ENCODE results near the gene NTF3.

NTF3 gene

DNA sequence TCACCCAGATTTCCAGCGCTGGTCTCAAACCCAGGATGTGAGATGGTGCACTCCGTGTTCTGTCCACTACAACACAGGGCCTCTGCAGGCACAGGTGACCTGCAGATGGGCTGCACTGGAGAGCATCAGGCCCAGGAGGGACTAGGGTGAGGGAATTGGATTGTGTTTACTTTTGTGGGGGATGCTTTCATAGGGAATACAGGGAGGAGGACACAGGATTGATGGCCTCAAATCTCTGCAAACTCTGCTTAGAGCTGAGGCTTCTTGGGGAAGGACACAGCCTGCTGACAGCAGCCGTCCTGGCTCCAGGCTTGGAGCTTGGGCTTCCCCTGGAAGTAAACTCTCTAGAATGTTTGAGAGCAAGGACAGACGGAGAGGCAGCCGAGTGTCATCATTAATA is 57.1 kb downstream of the NTF3 start:
- Histone ChIP-seq H3K27me3 (ENCODE audit: control insufficient read depth, insufficient read depth, low read length) (no peaks in the 10 kb centered on the region), H3K9ac (ENCODE audit: low read depth, low read length) (no peak overlapping the region), H3K4me3 (ENCODE audit: low read depth, low read length) (no peak overlapping the region), H3K36me3 (ENCODE audit: control insufficient read depth, insufficient read depth, low read length) (no peaks in the 10 kb centered on the region), H3K27ac (ENCODE audit: low read depth, low read length) (no peak overlapping the region), H3K4me1 (ENCODE audit: control insufficient read depth, insufficient read depth, low read length) (no peaks in the 10 kb centered on the region), H3K9me3 (ENCODE audit: control insufficient read depth, insufficient read depth, low read length) (no peaks in the 10 kb centered on the region)

GRCh38 chr12:5489760-5490406 is 58.0 kb downstream of the NTF3 start:
- Histone ChIP-seq H3K9me3 (ENCODE audit: control insufficient read depth, insufficient read depth, low read length) (no peaks in the 10 kb centered on the region), H3K27me3 (ENCODE audit: control insufficient read depth, insufficient read depth, low read length) (no peaks in the 10 kb centered on the region), H3K4me3 (ENCODE audit: low read depth, low read length) (no peak overlapping the region), H3K9ac (ENCODE audit: low read depth, low read length) (no peak overlapping the region), H3K36me3 (ENCODE audit: control insufficient read depth, insufficient read depth, low read length) (no peaks in the 10 kb centered on the region), H3K4me1 (ENCODE audit: control insufficient read depth, insufficient read depth, low read length) (no peaks in the 10 kb centered on the region), H3K27ac (ENCODE audit: low read depth, low read length) (no peak overlapping the region)

- Histone ChIP-seq H3K9me3 (ENCODE audit: control insufficient read depth, insufficient read depth, low read length) (no peaks in the 10 kb centered on the region), H3K4me1 (ENCODE audit: control insufficient read depth, insufficient read depth, low read length) (no peaks in the 10 kb centered on the region), H3K9ac (ENCODE audit: low read depth, low read length) (no peak overlapping the region), H3K27me3 (ENCODE audit: control insufficient read depth, insufficient read depth, low read length) (no peaks in the 10 kb centered on the region), H3K4me3 (ENCODE audit: low read depth, low read length) (no peak overlapping the region), H3K27ac (ENCODE audit: low read depth, low read length) (no peak overlapping the region), H3K36me3 (ENCODE audit: control insufficient read depth, insufficient read depth, low read length) (no peaks in the 10 kb centered on the region)
Observed at GRCh38 chr12:5492562-5492961, 60.7 kb downstream of the NTF3 start.

DNA sequence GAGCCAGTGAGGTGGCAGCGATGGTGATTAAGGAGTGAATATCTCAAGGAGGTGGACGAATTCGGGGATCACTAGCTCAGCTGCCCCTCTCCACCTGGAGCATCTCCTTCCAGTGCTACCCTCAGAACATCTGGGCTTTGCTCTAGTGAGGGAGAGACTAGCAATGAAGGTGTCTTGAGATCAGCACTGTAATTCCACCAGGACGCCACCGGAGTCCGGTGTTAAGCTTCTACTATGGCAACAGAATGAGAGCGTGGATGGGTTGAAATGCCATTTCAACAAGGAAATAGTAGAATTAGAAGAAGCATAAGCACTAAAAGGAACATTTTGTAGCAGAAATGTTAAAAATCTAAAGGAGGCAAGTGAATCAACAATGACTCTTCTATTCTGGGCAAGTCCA is 61.1 kb downstream of the NTF3 start:
- Histone ChIP-seq H3K4me1 (ENCODE audit: control insufficient read depth, insufficient read depth, low read length) (no peaks in the 10 kb centered on the region), H3K4me3 (ENCODE audit: low read depth, low read length) (no peak overlapping the region), H3K27ac (ENCODE audit: low read depth, low read length) (no peak overlapping the region), H3K9me3 (ENCODE audit: control insufficient read depth, insufficient read depth, low read length) (no peaks in the 10 kb centered on the region), H3K27me3 (ENCODE audit: control insufficient read depth, insufficient read depth, low read length) (no peaks in the 10 kb centered on the region), H3K36me3 (ENCODE audit: control insufficient read depth, insufficient read depth, low read length) (no peaks in the 10 kb centered on the region), H3K9ac (ENCODE audit: low read depth, low read length) (no peak overlapping the region)

DNA sequence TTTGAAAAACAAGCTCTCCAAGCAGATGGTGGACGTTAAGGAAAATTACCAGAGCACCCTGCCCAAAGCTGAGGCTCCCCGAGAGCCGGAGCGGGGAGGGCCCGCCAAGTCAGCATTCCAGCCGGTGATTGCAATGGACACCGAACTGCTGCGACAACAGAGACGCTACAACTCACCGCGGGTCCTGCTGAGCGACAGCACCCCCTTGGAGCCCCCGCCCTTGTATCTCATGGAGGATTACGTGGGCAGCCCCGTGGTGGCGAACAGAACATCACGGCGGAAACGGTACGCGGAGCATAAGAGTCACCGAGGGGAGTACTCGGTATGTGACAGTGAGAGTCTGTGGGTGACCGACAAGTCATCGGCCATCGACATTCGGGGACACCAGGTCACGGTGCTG is 62.4 kb downstream of the NTF3 start:
- Histone ChIP-seq H3K4me3 (ENCODE audit: low read depth, low read length) (no peak overlapping the region), H3K27me3 (ENCODE audit: control insufficient read depth, insufficient read depth, low read length) (no peaks in the 10 kb centered on the region), H3K27ac (ENCODE audit: low read depth, low read length) (no peak overlapping the region), H3K9ac (ENCODE audit: low read depth, low read length) (no peak overlapping the region), H3K9me3 (ENCODE audit: control insufficient read depth, insufficient read depth, low read length) (no peaks in the 10 kb centered on the region), H3K36me3 (ENCODE audit: control insufficient read depth, insufficient read depth, low read length) (no peaks in the 10 kb centered on the region), H3K4me1 (ENCODE audit: control insufficient read depth, insufficient read depth, low read length) (no peaks in the 10 kb centered on the region)

GRCh38 chr12:5497329-5498053 is 65.6 kb downstream of the NTF3 start:
- Histone ChIP-seq H3K9ac (ENCODE audit: low read depth, low read length) (no peak overlapping the region), H3K27ac (ENCODE audit: low read depth, low read length) (no peak overlapping the region), H3K4me3 (ENCODE audit: low read depth, low read length) (no peak overlapping the region), H3K4me1 (ENCODE audit: control insufficient read depth, insufficient read depth, low read length) (no peaks in the 10 kb centered on the region), H3K27me3 (ENCODE audit: control insufficient read depth, insufficient read depth, low read length) (no peaks in the 10 kb centered on the region), H3K36me3 (ENCODE audit: control insufficient read depth, insufficient read depth, low read length) (no peaks in the 10 kb centered on the region), H3K9me3 (ENCODE audit: control insufficient read depth, insufficient read depth, low read length) (no peaks in the 10 kb centered on the region)

DNA sequence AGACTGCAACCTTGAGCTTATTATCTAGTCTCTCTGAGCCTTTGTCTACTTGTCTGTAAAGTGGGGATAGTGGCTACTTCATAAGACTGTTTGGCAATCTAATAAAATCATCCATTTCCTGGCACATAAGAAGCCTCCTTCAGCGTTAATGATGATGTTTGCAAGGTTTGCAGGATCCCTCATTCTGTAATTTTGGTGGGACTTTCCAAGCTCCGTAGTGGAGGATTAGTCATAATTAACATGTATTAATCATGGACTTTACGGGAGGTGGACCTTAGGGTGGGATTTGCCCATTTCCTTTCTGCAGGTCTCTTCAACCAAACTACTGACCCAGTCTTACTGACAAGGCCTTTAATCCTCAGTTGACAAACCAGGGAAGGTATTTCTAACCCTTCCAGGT is 66.2 kb downstream of the NTF3 start:
- Histone ChIP-seq H3K27me3 (ENCODE audit: control insufficient read depth, insufficient read depth, low read length) (no peaks in the 10 kb centered on the region), H3K9me3 (ENCODE audit: control insufficient read depth, insufficient read depth, low read length) (no peaks in the 10 kb centered on the region), H3K4me1 (ENCODE audit: control insufficient read depth, insufficient read depth, low read length) (no peaks in the 10 kb centered on the region), H3K27ac (ENCODE audit: low read depth, low read length) (no peak overlapping the region), H3K36me3 (ENCODE audit: control insufficient read depth, insufficient read depth, low read length) (no peaks in the 10 kb centered on the region), H3K4me3 (ENCODE audit: low read depth, low read length) (no peak overlapping the region), H3K9ac (ENCODE audit: low read depth, low read length) (no peak overlapping the region)

DNA sequence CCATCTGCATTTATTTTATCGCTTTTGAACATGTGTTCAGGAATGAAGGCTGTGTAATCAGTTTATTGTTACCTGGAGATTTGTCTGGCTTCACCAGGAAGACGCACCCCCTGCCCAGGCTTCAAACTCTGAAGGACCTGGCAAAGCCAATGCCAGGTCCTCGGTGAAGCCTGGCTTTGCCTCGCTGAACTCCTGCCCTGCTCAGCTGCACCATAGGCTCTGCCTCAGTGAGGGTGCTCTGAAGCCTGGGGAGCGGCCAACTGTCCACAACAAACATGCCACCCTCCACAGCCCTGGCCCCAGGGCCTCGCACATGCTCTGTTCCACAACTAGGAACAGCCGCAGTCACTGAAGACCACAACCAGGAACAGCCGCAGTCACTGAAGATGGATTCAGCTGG is 66.9 kb downstream of the NTF3 start:
- Histone ChIP-seq H3K27me3 (ENCODE audit: control insufficient read depth, insufficient read depth, low read length) (no peaks in the 10 kb centered on the region), H3K9me3 (ENCODE audit: control insufficient read depth, insufficient read depth, low read length) (no peaks in the 10 kb centered on the region), H3K4me1 (ENCODE audit: control insufficient read depth, insufficient read depth, low read length) (peaks cover 5% of the 10 kb centered on the region; the same call in 1 of the 2 replicates), H3K9ac (ENCODE audit: low read depth, low read length) (no peak overlapping the region), H3K4me3 (ENCODE audit: low read depth, low read length) (no peak overlapping the region), H3K36me3 (ENCODE audit: control insufficient read depth, insufficient read depth, low read length) (no peaks in the 10 kb centered on the region), H3K27ac (ENCODE audit: low read depth, low read length) (no peak overlapping the region)

- Histone ChIP-seq H3K4me1 (ENCODE audit: control insufficient read depth, insufficient read depth, low read length) (peaks cover 7% of the 10 kb centered on the region; the same call in 1 of the 2 replicates), H3K9ac (ENCODE audit: low read depth, low read length) (no peak overlapping the region), H3K27me3 (ENCODE audit: control insufficient read depth, insufficient read depth, low read length) (no peaks in the 10 kb centered on the region), H3K4me3 (ENCODE audit: low read depth, low read length) (no peak overlapping the region), H3K27ac (ENCODE audit: low read depth, low read length) (no peak overlapping the region), H3K36me3 (ENCODE audit: control insufficient read depth, insufficient read depth, low read length) (no peaks in the 10 kb centered on the region), H3K9me3 (ENCODE audit: control insufficient read depth, insufficient read depth, low read length) (no peaks in the 10 kb centered on the region)
Observed at GRCh38 chr12:5499566-5500330, 67.8 kb downstream of the NTF3 start.

- Histone ChIP-seq H3K4me3 (ENCODE audit: low read depth, low read length) (no peak overlapping the region), H3K4me1 (ENCODE audit: control insufficient read depth, insufficient read depth, low read length) (peaks cover 7% of the 10 kb centered on the region; the same call in 1 of the 2 replicates), H3K27ac (ENCODE audit: low read depth, low read length) (no peak overlapping the region), H3K27me3 (ENCODE audit: control insufficient read depth, insufficient read depth, low read length) (no peaks in the 10 kb centered on the region), H3K36me3 (ENCODE audit: control insufficient read depth, insufficient read depth, low read length) (no peaks in the 10 kb centered on the region), H3K9me3 (ENCODE audit: control insufficient read depth, insufficient read depth, low read length) (no peaks in the 10 kb centered on the region), H3K9ac (ENCODE audit: low read depth, low read length) (no peak overlapping the region)
Observed at GRCh38 chr12:5500331-5500659, 68.4 kb downstream of the NTF3 start.

DNA sequence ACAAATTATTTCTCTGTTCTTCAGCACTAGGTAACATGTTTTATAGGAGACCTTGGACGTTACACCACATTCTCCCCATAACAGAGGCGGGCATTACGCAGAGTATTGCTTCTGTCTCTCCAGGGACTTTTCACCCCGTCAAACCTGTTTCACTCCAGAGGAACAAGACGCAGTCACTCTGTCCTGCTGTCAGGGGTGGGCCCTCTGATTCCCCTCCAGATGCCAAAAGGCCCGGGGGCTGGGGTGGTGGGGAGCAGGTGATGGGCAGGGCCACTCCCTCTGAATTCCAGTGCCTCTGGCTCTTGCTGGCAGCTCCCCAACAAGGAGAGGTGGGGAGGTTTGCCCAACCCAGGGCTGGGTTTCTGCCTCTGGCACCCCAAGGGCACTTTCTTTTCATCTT is 71.9 kb downstream of the NTF3 start:
- Histone ChIP-seq H3K9ac (ENCODE audit: low read depth, low read length) (no peak overlapping the region), H3K4me1 (ENCODE audit: control insufficient read depth, insufficient read depth, low read length) (peaks cover 7% of the 10 kb centered on the region; the same call in 1 of the 2 replicates), H3K9me3 (ENCODE audit: control insufficient read depth, insufficient read depth, low read length) (no peaks in the 10 kb centered on the region), H3K4me3 (ENCODE audit: low read depth, low read length) (no peak overlapping the region), H3K27ac (ENCODE audit: low read depth, low read length) (no peak overlapping the region), H3K27me3 (ENCODE audit: control insufficient read depth, insufficient read depth, low read length) (no peaks in the 10 kb centered on the region), H3K36me3 (ENCODE audit: control insufficient read depth, insufficient read depth, low read length) (no peaks in the 10 kb centered on the region)
